Ascending aorta (tissue), 2 donors: ENCODE results near the gene FAM200A. TPM values are rescaled to one million over a fixed set of nuclear protein-coding genes. Genes with fewer than 3 reads are reported as not detected.
A peak's percentile ranks its signal among the peaks of the same experiment; 100 is the strongest.

ENCODE experiments used
- DNase-seq, 2 donors: peaks; one replicate each; pipeline ENCODE4 v3.0.0-alpha.2; 2019; ENCODE audit warnings: low spot score in 2 of 2
- H3K27ac ChIP-seq, 2 donors: fragments of 200-600 bp; sonication (generic); one replicate each; pipeline ENCODE4 v1.5.1; 2016 to 2017; ENCODE audit warnings: mild to moderate bottlenecking in 1 of 2
- H3K27me3 ChIP-seq: fragments of 200-600 bp; sonication (generic); one replicate; pipeline ENCODE4 v1.5.1; 2017
- H3K36me3 ChIP-seq, 2 donors: fragments of 200-600 bp; sonication (generic); one replicate each; pipeline ENCODE4 v1.5.1; 2016
- H3K4me1 ChIP-seq, 2 donors: fragments of 200-600 bp; sonication (generic); one replicate each; pipeline ENCODE4 v1.5.1; 2016 to 2017; ENCODE audit warnings: mild to moderate bottlenecking in 1 of 2
- H3K4me3 ChIP-seq, 2 donors: fragments of 200-600 bp; sonication (generic); one replicate each; pipeline ENCODE4 v1.5.1; 2016 to 2017; ENCODE audit warnings: mild to moderate bottlenecking in 1 of 2
- H3K9me3 ChIP-seq, 2 donors: fragments of 200-600 bp; sonication (generic); one replicate each; pipeline ENCODE4 v1.5.1; 2016
- CTCF ChIP-seq, 3 experiments: fragments of 200-600 bp in 2 of 3; fragments of 450-650 bp in 1 of 3; sonication (generic) in 2 of 3; IDR thresholded peaks; one replicate each; pipeline ENCODE4 v1.5.1; 2016 to 2019; ENCODE audit warnings: antibody characterized with exemption in 3 of 3, mild to moderate bottlenecking in 1 of 3, moderate library complexity in 1 of 3
- intact Hi-C: fragments of 100-400 bp; cut with DNase I; formaldehyde crosslinking; loops from one replicate; pipeline ENCODE4 v1.15.1; 2023
- total RNA-seq: library from RNA; depleted of rRNA; stranded (reverse); fragments of >200 nt; gene quantifications from one replicate; pipeline ENCODE4 v1.1.0, GENCODE V29; 2016

FAM200A gene
- total RNA-seq, 1 donor from 2014 or later: 0.64 TPM

- H3K36me3 ChIP-seq: peaks cover 40 to 63% of the 10 kb centered on the region in 2 donors
- H3K4me1 ChIP-seq: peaks cover 3 to 15% of the 10 kb centered on the region in 2 donors
- intact Hi-C loops: no loop called here
These were observed 9.2 kb upstream of the FAM200A start for GRCh38 chr7:99560834-99561736.

GRCh38 chr7:99559175-99559915 is 7.4 kb upstream of the FAM200A start:
- no peak for DNase-seq
- Histone ChIP-seq H3K4me1 (peaks cover 3 to 15% of the 10 kb centered on the region in 2 donors), H3K4me3 (peak overlapping the region; percentile 62 to 85), H3K27ac (peak overlapping the region; percentile 96 to 98), H3K27me3 (no peaks in the 10 kb centered on the region), H3K36me3 (peaks cover 40 to 53% of the 10 kb centered on the region in 2 donors), H3K9me3 (no peaks in the 10 kb centered on the region)
- intact Hi-C loops: loop anchor here (2.0 to 10.0 kb wide), 3 partner anchors 57 to 525 kb away; partner anchors contain the start of genes TRIM4 and ZSCAN25
- no peak for TF ChIP-seq CTCF (IDR thresholded peaks at IDR 0.05)

More at GRCh38 chr7:99560834-99561736, 9.2 kb upstream of the FAM200A start:
- no peak overlapping the region for H3K27ac ChIP-seq
- DNase-seq: no peak
- no peak for TF ChIP-seq CTCF (IDR thresholded peaks at IDR 0.05)
- no peaks in the 10 kb centered on the region for H3K9me3 ChIP-seq
- H3K27me3 ChIP-seq: no peaks in the 10 kb centered on the region
- H3K4me3 ChIP-seq: peak overlapping the region in 1 of 2 donors; percentile 85

DNA sequence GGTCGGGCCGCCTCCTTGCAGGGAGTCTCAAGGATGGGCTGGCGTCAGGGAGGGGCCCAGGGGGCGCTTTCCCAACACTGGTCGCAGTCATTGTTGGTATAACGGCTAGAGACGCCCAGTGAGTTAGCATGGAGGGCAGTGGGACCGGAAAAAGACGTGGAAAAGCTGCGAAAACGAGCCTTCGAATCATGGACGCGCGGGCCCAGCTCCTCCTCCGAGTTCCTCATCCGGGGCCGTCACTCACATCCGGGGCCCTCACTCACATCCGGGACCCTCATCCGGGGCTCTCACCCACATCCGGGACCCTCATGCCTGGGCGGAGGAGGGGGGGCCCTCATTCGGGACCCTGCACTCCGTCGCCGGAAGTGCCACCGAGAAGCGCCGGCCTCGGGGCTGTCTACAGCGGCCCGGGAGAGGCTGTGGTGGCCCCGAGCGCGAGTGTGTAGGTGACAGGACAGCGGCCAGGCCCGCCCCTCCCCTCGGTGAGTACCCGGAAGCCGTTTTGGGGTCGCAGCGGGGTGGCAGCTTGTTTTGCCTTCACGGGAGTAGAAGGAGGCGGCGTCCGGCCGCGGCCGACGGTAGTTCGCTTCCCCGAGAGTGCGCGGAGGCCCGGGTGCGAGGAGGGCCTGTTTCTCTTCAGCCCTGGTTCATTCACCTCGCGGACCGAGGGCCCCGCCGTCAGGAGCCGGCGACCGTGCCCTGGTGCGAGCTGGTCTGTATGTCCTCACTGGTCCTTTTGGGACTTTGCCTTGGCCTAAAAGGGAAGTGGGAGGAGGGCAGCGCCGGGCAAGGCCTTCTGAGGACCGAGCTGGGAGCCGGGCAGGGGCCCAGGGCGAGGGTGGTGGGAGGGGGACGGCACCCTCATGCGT is 6.6 kb upstream of the FAM200A start, which contains the start of gene ZNF655:
ZNF655 (plus strand) TSS at position 337 of the 869 bp plus-strand sequence. CDS start 1,918 bp downstream, outside the sequence.
- Histone ChIP-seq H3K4me1 (peaks cover 3 to 15% of the 10 kb centered on the region in 2 donors), H3K4me3 (peak within 1 kb of the TSS; percentile 62 to 85), H3K27ac (peak within 1 kb of the TSS; percentile 96 to 98), H3K27me3 (no peaks in the 10 kb centered on the region), H3K9me3 (no peaks in the 10 kb centered on the region), H3K36me3 (peaks cover 33 to 45% of the 10 kb centered on the region in 2 donors)
- peak; percentile 75 to 97 for DNase-seq
- no peak for TF ChIP-seq CTCF (IDR thresholded peaks at IDR 0.05)
- intact Hi-C loops: loop anchor here (2.0 to 10.0 kb wide), 3 partner anchors 58 to 524 kb away; partner anchors contain the start of genes TRIM4 and ZSCAN25

- Histone ChIP-seq H3K4me3 (peak overlapping the region; percentile 62 to 85), H3K27me3 (no peaks in the 10 kb centered on the region), H3K36me3 (peaks cover 27 to 39% of the 10 kb centered on the region in 2 donors), H3K9me3 (no peaks in the 10 kb centered on the region), H3K4me1 (peaks cover 3 to 15% of the 10 kb centered on the region in 2 donors), H3K27ac (peak overlapping the region; percentile 96 to 98)
- intact Hi-C loops: loop anchor here (2.0 to 10.0 kb wide), 3 partner anchors 59 to 523 kb away; partner anchors contain the start of genes TRIM4 and ZSCAN25
- TF ChIP-seq CTCF (IDR thresholded peaks at IDR 0.05): no peak
- no peak for DNase-seq
These were observed 6.0 kb upstream of the FAM200A start for GRCh38 chr7:99557940-99558305.
